Forelimb muscle (tissue), 1 donor: ENCODE data around the gene LARP1. TPM values are rescaled to one million over a fixed set of nuclear protein-coding genes. Genes with fewer than 3 reads are reported as not detected.
"Not testable (repeated sequence)": the region's sequence is repeated elsewhere in the genome, so short reads cannot be mapped to it uniquely, and the experiment has no call there.

Experiments
- DNase-seq: peaks from one replicate; pipeline ENCODE4 v3.0.0-alpha.2; 2013; ENCODE audit warnings: low read depth
- polyA plus RNA-seq: library from polyadenylated mRNA; unstranded; fragments of 120-200 nt; gene quantifications from one replicate; pipeline ENCODE4 v1.2.1, GENCODE V29; 2013; ENCODE audit not compliant: insufficient read length

The LARP1 gene
- polyA plus RNA-seq, 1 donor, result 89.5 TPM

DNA sequence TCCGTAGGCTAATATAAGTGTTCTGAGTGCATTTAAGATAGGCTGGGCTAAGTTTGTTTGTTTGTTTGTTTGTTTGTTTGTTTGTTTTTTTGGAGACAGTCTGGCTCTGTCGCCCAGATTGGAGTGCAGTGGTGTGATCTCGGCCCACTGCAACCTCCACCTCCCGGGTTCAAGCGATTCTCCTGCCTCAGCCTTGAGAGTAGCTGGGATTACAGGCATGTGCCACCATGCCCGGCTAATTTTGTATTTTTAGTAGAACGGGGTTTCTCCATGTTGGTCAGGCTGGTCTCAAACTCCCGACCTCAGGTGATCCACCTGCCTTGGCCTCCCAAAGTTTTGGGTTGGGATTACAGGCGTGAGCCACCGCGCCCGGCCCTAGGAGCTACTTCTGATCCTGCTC lies 4.7 kb downstream of the LARP1 start:
- not testable (repeated sequence) for DNase-seq

DNA sequence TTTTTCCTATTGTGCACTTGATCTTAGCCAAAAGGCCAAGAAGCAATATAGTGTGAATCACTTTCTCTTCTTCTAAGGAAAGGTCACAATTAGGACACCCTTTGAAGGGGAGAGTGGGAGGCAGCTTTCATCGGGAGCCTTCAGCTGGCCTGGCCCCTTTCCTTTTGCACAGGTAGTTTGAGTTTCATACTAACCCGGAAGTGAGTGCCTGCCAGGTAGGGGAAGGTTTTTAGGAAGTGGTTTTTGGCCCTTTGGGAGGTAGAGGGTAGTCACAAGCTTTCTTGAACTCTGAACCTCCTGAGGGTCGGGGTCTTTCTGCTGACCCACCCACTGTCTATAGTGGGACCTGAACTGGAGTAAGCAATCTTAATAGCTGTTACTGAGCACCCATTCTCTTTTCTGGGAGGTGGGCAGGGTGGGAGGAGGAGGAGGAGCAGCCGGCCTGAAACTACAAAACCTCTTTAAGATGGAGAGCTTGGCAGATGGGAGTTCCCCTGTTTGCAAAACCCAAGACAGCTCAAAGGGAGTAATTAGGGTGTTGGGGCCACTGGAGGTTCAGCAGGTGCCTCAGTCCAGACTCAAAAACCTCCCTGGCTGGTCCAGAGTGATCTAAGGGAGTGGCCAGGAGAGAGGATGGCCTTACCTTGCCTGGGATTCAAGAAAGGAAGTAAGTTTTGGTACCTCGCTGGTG lies 6.0 kb downstream of the LARP1 start:
- no peak for DNase-seq

DNA sequence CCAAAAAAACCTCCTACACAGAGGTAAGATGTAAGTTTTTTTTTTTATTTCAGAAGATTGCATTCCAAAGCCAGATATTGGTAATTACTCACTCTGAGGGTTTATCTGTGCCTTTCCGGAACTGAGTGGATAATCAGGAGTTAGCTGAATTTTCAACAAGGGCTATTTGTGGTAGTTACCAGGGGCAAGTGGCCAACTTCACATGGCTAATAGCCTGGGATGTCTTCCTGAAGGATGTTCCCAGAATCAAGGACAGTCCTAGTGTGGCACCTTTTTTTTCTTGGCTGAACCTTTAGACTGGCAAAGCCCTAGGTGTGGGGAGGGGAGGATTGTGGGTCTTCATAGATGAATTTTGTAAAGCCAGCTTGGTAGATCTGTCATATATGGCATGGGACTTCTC lies 7.1 kb downstream of the LARP1 start:
- no peak for DNase-seq

DNA sequence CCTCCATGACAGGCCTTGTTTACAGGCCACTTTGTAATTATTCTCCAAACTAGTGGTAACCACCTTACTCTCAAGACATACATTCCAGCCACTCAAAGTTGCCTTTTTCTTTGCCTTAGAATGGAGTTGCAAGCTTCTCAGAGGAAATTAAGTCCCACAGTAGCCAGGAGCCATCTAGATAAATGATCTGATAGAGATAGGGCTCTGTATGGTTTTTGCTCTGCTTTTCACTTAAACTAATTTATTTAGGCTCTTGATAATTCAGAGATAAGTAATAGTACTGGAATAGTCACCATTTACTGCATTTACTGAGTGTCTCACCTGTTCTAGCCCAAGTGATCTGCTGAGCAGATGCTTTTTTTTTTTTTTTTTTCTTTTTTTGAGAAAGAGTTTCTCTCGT lies 7.5 kb downstream of the LARP1 start:
- no peak for DNase-seq

DNA sequence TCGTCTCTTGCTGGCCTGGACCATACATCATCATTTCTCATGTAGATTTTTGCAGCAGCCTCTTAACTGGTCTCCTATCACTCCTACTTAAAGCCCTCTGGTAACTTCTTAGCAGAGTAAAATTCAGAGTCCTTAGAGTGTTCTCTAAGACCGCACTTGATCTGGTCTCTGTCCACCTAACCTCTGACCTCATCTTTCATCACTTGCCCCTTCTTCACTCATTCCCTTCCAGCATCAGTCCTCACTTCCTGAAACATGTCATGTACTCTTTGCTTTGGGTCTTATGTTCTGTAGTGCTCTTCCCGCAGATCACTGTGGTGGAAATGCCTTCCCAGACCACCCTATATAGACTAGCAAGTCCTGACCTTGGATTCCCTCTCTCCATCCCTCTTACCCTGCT lies 9.8 kb downstream of the LARP1 start:
- DNase-seq, result no peak

DNA sequence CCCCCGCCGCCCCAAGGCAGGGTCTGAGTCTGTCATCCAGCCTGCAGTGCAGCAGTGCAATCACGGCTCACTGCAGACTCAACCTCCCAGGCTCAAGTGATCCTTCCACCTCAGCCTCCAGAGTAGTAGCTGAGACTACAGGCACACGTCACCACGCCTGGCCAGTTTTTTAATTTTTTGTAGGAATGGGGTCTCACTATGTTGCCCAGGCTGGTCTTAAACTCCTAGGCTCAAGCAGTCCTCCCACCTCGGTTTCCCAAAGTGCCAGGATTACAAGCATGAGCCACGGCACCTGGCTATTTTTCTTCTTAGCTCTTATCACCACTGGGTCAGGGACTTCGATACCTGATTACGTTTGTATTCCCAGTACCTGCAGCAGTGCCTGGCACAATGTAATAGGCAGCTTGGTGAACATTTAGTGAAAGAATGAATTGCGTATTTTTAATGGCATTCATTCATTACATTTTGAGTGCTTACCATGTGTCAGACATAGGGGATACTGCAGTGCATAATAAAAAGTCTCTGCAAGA lies 10.3 kb downstream of the LARP1 start:
- DNase-seq, result no peak

DNA sequence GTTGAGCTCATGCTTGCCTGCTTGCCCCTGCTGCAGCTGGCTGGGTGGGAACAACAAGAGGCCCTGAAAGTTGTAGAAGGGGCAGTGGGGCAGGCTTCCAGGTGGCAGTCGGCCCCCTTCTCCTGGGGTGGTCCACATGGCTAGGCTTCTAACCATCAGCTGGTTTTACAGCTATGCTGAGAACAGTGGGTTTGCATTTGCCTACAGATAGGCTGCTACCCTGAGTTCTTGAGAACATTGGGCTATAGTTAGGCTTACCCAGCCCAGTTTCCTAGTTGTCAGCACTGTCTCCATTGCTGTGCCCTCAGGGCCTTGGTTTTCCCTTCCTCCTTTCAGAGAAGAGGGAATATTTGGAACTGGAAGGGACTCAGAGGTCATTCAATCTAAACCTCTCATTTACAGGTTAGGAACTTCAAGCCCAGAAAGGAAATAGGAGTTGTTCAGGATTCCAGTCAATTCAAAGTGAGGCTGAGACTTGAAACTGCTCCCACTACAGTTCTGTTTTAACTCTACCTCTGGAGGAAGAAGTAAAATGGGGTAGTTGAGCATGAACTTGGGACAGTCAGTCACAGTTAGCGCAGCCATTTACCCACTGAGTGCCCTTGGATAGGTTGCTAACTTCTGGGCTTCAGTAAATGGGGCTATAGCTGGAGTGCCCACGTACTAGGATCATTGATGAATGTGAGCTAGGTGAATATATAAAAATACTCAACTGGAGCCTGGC lies 11.5 kb downstream of the LARP1 start:
- DNase-seq, result no peak

DNA sequence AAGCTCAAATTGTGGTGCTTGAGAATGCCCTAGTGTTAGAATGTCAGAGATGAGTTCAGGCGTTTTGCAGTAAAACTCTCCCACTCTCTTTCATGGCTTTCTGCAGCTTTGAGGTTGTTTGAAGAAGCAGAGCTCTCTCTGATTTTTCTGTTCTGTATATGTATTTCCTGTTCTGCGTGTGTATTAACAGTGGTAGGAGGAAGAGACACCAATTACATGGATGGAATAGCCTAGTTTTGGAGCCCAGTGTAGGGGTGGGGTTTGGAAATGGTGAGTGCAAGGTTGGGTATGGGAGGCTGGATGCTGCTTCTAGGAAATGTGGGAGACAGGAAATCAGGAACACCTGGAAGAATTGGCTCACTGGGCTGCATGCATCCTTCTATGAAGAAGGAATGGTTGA lies 12.4 kb downstream of the LARP1 start:
- no peak for DNase-seq

DNA sequence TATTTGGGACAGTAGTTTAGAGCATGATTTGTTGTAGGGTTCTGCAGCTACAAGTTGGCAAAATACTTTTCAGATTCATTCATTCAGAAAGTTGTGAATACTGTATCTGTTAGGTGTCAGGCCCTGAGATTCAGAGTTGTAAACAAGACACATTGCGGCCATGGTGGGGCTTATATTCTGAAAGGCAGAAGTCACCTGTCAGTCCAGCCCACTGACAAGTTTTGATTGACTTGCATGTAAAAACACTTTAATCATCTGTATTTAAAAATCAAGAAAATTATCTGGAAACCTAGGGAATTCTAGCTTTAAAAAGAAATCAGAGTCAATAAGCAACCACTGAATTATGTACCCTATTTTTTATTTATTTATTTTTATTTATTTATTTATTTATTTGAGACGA lies 13.0 kb downstream of the LARP1 start:
- no peak for DNase-seq

DNA sequence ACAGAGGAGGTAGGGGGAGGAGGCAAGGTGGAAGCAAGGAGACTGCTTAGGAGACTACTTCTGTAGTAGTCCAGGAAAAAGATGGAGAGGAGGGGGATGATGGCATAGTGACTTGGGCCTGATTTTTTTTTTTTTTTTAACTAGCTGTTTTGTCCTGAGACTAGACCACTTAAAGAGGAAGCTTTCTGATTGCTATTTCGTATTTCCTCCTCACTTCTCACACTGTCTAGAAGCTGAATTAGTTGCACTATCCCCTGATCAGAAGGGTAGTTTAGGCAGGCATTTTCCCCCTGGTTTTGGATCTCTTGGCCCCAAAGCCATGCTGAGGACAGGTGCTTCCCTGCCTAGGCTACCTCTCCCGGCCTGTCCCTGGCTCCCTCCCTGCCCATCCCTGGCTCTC lies 14.9 kb downstream of the LARP1 start:
- DNase-seq, result no peak

DNA sequence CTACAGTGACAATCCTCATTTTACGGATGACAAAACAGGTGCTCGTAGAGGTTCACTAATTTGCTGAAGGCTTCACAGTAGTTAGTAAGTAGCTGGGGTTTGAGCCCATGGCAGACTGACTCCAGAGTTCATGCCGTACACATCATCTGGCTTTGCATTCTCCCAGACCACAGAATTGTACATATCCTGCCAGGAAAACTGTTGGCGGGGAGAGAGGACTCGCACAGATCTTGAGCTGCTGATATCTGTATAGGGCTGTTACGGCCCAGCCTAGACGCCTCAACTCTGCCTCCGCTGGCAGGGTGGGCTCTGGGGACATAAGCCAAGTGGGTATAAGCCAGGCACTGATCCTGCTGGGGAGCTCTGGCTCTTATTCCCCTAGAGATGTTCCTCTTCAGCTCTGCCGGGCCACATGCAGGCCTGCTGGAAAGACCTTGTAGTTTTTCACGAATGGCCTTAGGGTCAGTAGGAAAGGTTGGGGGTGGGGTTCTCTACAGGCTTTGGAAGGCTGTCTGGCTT lies 16.3 kb downstream of the LARP1 start:
- peak; percentile 62 for DNase-seq

DNA sequence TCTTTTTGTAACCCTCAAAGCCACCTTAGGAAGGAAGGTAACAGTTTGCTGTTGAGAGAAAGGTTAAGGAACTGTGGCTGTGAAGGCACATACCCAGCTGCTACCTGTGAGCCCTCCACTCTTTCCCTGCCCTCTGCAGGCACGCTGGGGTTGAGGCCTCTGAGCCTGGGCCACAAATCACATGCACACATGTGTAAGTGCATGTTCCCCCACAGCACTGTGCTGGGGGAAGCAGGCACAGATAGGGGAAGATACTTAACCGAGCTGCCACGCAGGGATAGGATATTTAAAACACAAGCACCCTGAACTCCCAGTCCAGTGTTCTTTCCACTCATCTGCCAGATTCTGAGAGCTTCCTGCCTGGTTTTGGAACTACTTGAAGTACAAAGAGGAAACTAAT lies 18.1 kb downstream of the LARP1 start:
- DNase-seq, result no peak

DNA sequence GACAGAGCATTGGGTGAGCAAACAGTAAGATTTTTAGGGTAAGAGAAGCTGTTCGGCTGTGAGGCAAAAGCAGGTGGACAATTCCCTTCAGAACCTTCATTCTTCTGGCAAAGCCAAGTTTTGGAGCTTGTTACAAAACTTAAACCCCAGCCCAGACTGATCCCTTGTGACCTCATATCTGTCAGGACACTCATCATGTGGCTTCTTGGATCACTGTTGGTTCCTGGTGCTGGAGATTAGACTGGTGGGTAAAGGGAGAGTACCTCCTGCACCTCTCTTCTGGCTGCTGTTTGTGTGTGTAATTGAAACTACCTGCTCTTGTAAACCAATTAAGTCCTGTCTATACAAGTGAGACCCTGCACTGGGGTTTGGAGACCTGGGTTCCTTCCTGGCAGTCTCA lies 21.0 kb downstream of the LARP1 start:
- DNase-seq, result no peak

DNA sequence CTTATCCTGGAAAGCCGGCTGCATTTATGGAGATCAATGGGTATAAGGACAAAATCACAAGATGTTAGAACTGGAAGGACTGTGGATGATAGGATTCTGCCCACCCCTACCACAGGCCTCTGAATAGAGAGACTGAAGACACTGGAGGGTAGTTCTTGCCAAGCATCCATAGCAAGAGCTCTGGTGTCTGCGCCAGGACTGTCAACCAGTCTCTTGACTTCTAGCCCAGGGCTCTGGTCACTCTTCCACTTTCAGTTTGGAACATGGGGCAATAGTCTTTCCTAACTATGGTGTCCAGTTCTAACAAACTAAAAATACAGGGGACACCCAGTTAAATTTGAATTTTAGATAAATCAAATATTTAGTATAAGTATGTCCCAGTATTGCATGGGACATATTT lies 23.4 kb downstream of the LARP1 start:
- DNase-seq, result no peak

DNA sequence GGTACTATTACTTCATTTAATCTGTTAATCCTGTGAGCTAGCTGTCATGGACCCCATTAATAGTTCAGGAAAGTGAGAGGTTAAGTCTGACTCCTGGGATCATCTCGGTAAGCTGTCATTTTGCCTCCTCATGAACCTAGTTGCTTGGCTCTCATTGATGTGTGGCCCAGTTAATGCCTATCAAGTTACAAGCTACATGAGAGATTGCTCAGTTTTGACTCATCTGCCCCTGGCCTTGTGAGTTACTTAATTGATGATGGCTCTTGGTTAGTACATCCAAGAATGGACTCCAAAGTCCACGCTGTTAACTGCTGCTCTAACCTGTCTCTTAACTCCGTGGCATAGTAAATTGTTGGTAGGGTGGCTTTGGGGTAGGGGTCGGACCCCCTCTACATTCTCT lies 23.9 kb downstream of the LARP1 start:
- no peak for DNase-seq

DNA sequence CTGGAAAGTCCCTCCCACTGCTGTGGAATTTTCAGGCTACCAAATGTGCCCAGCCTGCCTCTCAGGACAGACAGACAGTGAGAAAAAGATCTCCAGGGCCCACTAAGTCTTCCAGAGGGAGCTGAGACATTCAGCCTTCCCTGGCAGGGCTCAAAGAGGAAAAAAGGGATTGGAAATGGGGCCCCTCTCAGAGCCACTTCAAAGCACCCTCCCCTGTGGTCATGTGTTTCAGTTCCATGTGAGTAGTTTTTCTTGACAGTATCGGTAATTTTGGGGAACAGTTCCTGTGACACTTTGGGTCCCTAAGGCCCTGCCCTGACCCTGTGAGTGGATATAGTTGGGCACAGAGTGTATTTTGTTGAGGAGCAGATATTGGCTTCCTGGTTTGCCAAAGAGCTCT lies 25.0 kb downstream of the LARP1 start:
- DNase-seq, result no peak

DNA sequence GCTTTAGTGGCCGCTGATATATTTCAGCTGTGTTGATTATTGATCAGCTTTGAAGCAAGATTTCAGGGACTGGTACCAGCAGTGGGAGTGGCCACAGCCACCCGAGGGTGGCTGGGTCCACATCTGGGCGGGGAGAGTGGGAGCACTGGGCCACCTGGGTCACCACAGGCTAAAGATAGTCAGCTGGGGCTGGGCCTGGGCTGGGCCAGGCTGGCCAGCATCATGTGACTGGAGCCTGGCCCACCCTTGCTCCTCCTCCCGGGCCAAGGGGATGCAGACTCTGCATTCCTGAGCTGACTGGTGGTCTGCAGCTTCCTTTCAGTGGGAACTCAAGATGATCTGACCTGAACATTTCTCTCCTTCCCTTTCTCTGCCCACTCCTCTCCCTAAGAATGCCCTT lies 27.1 kb downstream of the LARP1 start:
- no peak for DNase-seq

DNA sequence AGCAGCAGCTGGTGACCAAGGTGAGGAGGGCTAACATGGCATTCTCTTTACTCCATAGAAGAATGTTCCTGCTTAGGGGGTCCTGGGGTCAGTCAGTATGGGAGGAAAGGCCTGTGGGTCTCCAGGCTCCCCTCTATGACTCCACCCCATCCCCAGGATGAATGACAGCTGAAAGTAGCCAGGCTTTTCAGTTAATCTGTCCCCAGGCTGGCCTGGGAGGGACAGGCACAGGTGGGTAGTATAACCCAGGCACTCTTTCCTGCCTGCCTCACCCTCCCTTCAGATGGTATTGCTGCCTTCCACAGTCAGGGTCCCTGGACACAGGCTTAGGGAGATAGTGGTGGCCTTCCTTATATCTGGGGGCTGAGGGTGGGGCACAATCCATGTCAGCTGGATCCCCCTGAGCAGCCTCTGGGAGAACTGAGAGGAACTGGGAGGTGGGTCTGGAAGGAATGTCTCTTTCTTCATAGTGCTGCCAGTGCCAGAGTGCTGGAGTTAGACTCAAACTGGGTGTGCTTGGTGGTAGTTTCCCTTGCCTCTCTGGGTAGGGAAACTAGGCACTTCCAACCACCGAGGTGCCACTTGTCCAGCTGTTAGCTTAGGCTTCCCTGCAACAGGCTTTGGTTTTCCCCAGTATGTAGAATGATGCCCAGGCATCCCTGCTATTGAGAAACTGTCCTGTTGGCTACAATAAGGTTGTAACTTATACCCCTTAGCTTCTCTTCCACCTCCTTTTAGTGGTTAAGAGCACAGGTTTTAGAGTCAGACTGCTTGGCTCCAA lies 27.8 kb downstream of the LARP1 start:
- no peak for DNase-seq

DNA sequence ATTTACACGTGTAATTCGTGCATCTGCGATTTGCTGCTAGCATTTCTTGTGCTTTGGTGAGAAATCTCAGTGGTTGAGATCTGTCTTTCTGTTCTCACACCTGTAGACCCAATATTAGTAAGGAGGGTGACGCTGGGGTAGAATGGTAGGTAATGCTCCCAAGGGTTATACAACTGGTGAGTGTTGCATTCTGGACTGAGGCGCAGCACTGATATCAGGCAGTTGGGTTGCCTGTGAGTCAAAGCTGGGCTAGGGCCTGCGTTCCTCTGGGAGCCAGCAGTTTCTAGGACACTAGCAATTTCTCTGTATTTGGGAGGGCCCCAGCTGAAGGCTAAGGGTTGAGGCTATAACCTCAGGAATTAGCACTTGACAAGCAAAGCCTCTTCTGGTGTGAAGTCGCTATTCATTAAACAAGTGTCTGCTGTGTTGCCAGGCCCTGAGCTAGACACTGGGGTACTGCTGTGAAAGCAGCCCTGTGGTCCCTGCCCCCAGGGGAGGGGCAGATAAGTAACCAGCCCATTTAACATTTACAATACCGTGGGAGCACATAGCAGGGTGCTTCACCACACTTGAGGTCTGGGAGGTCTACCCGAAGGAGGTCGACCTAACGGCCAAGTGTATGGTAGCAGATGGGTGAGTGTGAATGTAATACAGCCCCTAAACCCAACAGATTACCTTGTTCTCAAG lies 28.7 kb downstream of the LARP1 start:
- no peak for DNase-seq

DNA sequence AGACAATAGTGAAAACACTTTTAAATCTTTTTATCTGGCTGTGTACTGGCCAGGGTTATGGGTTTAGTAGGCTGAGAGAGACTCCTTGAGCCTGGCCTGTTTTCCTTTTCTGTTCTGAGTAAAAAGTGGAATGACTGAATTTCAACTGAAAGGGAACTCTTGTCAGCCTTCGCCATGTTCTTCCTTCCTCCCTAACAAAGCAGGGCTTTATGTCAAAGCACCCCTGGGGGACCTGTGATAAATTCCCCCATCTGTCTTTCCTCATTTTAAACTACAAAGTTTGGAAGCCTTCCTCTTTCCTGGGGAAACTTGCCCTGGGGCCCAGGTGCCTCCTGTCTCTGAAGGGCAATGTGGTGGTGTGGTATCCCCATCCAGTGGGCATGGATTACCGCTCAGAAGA lies 29.7 kb downstream of the LARP1 start:
- DNase-seq, result no peak

DNA sequence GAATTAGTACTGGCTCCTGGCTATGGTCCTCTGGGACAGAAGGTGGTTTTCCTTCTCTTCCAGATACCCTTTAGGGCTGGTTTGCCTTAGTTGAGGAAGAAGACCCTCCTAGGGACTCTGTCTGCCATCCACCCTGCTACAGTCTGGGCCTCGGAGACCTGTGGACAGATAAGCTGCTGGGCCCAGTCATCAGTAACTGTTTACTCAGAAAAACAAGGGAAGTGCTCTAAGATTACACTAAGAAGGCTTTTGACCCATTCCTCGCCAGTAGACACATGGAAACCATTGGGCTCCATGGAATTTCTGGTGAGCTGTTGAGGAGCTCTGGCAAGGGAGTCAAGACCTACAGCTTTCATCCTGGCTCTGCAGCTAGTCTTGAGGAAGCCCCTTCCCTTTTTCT lies 31.2 kb downstream of the LARP1 start:
- no peak for DNase-seq

DNA sequence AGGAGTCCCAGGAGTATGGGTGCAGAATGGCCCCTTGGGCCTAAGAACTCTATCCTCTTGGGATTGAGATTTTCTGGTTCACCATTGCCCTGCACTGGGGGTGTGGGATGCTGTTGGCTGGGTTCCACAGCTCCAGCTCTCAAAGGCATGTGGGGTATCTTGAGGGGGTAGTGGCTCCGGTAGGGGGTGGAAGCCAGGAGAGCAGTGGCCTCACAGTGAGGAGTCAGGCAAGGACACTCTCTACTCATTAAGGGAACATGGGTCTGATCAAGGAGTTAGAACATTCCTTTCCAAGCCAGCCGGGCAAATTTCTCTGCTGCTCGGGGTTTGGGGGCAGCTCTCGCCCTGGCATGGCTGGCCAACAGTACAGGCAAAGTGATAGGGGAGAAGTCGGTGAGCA lies 33.0 kb downstream of the LARP1 start:
- no peak for DNase-seq
